ENCODE data around the gene ADCYAP1R1. TPM values are rescaled to one million over a fixed set of nuclear protein-coding genes. Genes with fewer than 3 reads are reported as not detected.

ADCYAP1R1 gene
- polyA plus RNA-seq, 4 donors: under 0.01 to 4.4 (median 0.84) TPM; not detected in 1

DNA sequence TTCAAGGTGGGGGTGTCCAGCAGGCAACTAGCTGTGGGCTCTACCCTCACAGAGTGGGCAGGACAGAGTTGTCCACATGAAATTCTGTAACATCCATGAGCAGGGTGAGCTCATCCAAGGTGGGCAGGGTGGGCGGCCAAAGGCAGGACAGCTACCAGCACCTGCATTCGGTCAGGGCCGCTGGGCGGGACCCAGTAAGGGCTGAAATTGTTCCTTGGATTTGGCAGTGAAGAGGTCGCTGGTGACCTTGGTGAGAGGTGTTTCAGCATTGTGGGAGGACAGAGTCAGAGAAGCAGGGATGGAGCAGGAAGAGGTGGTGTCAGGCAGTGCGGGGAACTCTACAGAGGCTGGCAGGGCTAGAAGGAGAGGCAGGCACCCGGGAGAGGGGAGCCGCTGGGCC is 23.9 kb downstream of the ADCYAP1R1 start:
- H3K4me1 ChIP-seq (ENCODE audit: control insufficient read depth in 3 of 3, insufficient read depth in 2 of 3, low read depth in 1 of 3, low read length in 2 of 3): no peaks in the 10 kb centered on the region
- no peaks in the 10 kb centered on the region for H3K9me3 ChIP-seq (ENCODE audit: control insufficient read depth in 2 of 2, insufficient read depth in 1 of 2, low read depth in 1 of 2, low read length in 1 of 2)
- FAIRE-seq: no peak
- no peak for DNase-seq
- H3K4me3 ChIP-seq (ENCODE audit: low read depth in 1 of 3, low read length in 3 of 3): no peak overlapping the region
- no peak overlapping the region for H3K27ac ChIP-seq (ENCODE audit: low read depth in 1 of 3, low read length in 2 of 3)
- H3K36me3 ChIP-seq (ENCODE audit: control insufficient read depth in 3 of 3, insufficient read depth in 2 of 3, low read depth in 1 of 3, low read length in 3 of 3): no peaks in the 10 kb centered on the region
- peaks cover 0 to 8% (median 0%) of the 10 kb centered on the region in 3 donors for H3K27me3 ChIP-seq (ENCODE audit: control insufficient read depth in 3 of 3, insufficient read depth in 3 of 3, low read length in 3 of 3)
- WGBS, 3 donors: 79 to 89% (median 85%) methylated on average over 8 of the region's 8 CpGs

DNA sequence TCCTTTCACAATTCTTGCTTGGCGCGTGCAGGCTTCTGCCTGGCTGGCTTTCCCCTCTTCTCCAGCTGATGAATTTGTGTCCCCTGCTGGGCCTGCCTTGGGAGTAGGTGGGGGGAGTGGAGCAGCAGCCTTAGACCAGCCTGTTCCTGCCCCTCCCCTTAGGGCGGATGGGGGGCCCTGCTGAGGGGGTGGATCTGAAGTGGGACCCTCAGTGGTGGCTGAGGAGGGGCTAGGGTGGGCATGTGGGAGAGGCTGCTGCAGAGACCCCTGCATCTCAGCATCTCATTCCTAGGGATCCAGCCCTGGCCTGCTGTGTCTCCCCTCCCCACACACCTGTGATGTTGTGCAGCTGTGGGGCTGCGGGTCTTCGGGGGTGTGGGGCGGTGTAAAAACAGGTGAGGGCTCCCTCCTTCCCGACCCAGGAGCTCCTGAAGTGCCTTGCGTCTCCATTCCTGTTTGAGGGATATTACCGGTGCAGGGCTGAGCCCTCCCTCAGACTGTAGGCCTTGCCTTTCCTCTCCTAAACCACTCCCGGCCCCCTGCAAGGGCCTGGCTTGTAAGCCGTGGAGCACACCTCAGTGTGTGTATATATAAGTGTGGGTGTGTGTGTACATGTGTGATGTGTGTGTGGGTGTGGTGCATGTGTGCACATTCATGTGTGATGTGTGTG is 24.7 kb downstream of the ADCYAP1R1 start:
- H3K4me3 ChIP-seq (ENCODE audit: low read depth in 1 of 3, low read length in 3 of 3): no peak overlapping the region
- no peak overlapping the region for H3K27ac ChIP-seq (ENCODE audit: low read depth in 1 of 3, low read length in 2 of 3)
- no peak for DNase-seq
- no peaks in the 10 kb centered on the region for H3K4me1 ChIP-seq (ENCODE audit: control insufficient read depth in 3 of 3, insufficient read depth in 2 of 3, low read depth in 1 of 3, low read length in 2 of 3)
- no peak for FAIRE-seq
- no peaks in the 10 kb centered on the region for H3K9me3 ChIP-seq (ENCODE audit: control insufficient read depth in 2 of 2, insufficient read depth in 1 of 2, low read depth in 1 of 2, low read length in 1 of 2)
- no peaks in the 10 kb centered on the region for H3K36me3 ChIP-seq (ENCODE audit: control insufficient read depth in 3 of 3, insufficient read depth in 2 of 3, low read depth in 1 of 3, low read length in 3 of 3)
- H3K27me3 ChIP-seq (ENCODE audit: control insufficient read depth in 3 of 3, insufficient read depth in 3 of 3, low read length in 3 of 3): peaks cover 0 to 8% (median 0%) of the 10 kb centered on the region in 3 donors
- WGBS, 3 donors: 63 to 84% (median 82%) methylated on average over 11 of the region's 11 CpGs

DNA sequence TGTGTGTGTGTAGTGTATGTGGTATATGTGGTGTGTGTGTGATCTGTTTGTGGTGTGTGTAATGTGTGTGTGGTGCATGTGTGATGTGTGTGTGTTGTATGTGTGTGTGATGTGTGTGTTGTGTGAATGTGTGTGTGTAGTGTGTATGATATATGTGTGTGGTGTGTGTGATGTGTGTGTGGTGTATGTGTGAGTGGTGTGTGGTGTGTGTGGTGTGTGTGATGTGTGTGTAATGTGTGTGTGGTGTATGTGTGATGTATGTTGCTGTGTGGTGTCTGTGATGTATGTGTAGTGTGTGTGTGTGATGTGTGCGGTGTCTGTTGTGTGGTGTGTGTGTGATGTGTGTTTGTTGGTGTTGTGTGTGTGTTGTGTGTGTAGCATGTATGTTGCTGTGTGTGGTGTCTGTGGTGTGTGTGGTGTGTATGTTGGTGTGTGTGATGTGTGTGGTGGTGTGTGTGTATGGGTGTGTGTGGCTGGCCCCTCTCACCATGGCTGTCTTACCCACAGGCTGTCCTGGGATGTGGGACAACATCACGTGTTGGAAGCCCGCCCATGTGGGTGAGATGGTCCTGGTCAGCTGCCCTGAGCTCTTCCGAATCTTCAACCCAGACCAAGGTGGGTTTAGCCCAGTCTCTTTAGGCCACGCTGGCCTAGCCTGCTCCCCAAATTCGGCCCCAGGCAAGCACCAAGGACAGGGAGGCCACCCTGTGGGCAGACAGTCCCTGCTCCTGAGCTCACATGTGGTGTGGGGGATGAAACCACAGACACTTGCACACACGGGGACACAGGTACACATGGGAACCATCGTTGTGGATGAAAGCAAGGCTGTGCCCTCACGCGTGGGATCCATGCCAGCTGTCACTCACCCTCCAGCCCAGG is 25.6 kb downstream of the ADCYAP1R1 start:
- Histone ChIP-seq H3K9me3 (ENCODE audit: control insufficient read depth in 2 of 2, insufficient read depth in 1 of 2, low read depth in 1 of 2, low read length in 1 of 2) (no peaks in the 10 kb centered on the region), H3K4me1 (ENCODE audit: control insufficient read depth in 3 of 3, insufficient read depth in 2 of 3, low read depth in 1 of 3, low read length in 2 of 3) (no peaks in the 10 kb centered on the region), H3K36me3 (ENCODE audit: control insufficient read depth in 3 of 3, insufficient read depth in 2 of 3, low read depth in 1 of 3, low read length in 3 of 3) (no peaks in the 10 kb centered on the region), H3K27me3 (ENCODE audit: control insufficient read depth in 3 of 3, insufficient read depth in 3 of 3, low read length in 3 of 3) (peaks cover 0 to 8% (median 0%) of the 10 kb centered on the region in 3 donors), H3K27ac (ENCODE audit: low read depth in 1 of 3, low read length in 2 of 3) (no peak overlapping the region), H3K4me3 (ENCODE audit: low read depth in 1 of 3, low read length in 3 of 3) (no peak overlapping the region)
- 72 to 84% (median 73%) methylated on average over 10 of the region's 10 CpGs for WGBS, 3 donors
- no peak for DNase-seq
- no peak for FAIRE-seq

DNA sequence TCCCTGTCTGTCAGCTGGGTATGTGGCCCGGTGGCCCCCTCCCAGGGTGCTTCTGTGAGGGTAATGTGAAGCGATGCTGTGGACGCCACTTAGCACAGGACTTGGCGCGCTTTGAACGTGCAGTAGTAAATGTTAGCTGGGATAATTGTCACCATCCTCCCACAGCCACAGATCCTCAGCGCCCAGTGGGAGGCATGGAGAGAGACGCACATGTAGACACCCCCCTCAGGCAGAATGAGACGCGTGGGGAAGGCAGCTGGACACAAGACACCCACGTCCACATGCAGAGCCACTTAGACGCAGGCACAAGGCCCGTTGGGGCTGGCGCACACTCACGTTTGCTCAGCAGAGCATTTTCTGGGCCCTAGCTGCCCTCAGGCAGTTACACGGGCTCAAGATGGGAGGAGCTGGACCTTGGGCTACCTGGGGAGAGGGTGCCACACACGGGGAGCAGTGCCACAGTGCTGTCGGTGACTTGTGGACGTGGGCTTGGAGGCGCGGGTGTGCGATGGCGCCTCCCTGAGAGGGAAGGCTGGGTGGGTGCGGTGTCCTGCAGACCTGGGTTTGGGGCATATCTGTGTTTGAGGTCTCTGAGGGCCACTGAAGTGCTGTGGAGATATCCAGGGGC is 26.4 kb downstream of the ADCYAP1R1 start:
- no peak overlapping the region for H3K27ac ChIP-seq (ENCODE audit: low read depth in 1 of 3, low read length in 2 of 3)
- no peaks in the 10 kb centered on the region for H3K36me3 ChIP-seq (ENCODE audit: control insufficient read depth in 3 of 3, insufficient read depth in 2 of 3, low read depth in 1 of 3, low read length in 3 of 3)
- H3K4me1 ChIP-seq (ENCODE audit: control insufficient read depth in 3 of 3, insufficient read depth in 2 of 3, low read depth in 1 of 3, low read length in 2 of 3): no peaks in the 10 kb centered on the region
- H3K9me3 ChIP-seq (ENCODE audit: control insufficient read depth in 2 of 2, insufficient read depth in 1 of 2, low read depth in 1 of 2, low read length in 1 of 2): no peaks in the 10 kb centered on the region
- H3K27me3 ChIP-seq (ENCODE audit: control insufficient read depth in 3 of 3, insufficient read depth in 3 of 3, low read length in 3 of 3): peaks cover 0 to 8% (median 0%) of the 10 kb centered on the region in 3 donors
- H3K4me3 ChIP-seq (ENCODE audit: low read depth in 1 of 3, low read length in 3 of 3): no peak overlapping the region
- FAIRE-seq (no peak), DNase-seq (no peak)
- 82 to 89% (median 83%) methylated on average over 24 of the region's 24 CpGs for WGBS, 3 donors

DNA sequence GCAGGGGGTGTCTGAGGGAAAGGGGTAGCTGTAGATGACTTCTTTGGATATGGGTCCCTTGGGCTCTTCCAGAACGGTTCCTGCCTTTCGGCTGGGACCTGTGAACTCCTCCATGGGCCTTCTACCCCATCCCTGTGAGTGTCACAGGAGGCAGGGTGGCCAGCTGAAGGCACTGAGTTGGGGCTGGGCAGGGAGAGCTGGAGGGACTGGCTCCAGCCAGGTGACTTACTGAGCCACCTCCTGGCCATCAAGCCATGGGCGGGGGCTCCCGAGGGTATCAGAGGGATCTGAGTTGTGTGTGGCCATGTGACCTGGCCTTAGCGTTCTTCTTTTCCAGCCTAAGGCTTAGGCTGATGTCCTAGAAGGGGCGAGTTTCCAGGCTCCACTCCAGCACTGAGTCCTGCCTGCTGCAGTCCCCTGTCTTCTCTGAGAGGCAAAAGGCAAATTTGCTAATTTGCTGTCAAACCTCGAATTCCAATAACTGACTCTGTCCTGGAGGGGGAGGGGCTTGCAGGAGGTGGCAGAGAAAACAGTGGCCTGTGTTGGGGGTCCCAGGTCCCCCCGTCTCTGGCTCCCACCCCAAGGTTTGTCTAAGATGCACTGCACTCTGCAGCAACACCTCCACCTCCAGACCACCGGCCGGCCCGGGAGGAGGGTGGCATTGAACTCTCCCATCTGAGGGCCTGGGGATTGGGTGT is 27.2 kb downstream of the ADCYAP1R1 start:
- peaks cover 0 to 8% (median 0%) of the 10 kb centered on the region in 3 donors for H3K27me3 ChIP-seq (ENCODE audit: control insufficient read depth in 3 of 3, insufficient read depth in 3 of 3, low read length in 3 of 3)
- H3K4me3 ChIP-seq (ENCODE audit: low read depth in 1 of 3, low read length in 3 of 3): no peak overlapping the region
- DNase-seq: no peak
- no peaks in the 10 kb centered on the region for H3K9me3 ChIP-seq (ENCODE audit: control insufficient read depth in 2 of 2, insufficient read depth in 1 of 2, low read depth in 1 of 2, low read length in 1 of 2)
- H3K4me1 ChIP-seq (ENCODE audit: control insufficient read depth in 3 of 3, insufficient read depth in 2 of 3, low read depth in 1 of 3, low read length in 2 of 3): no peaks in the 10 kb centered on the region
- H3K27ac ChIP-seq (ENCODE audit: low read depth in 1 of 3, low read length in 2 of 3): no peak overlapping the region
- FAIRE-seq: no peak
- WGBS, 3 donors: 41 to 65% (median 45%) methylated on average over 11 of the region's 11 CpGs
- H3K36me3 ChIP-seq (ENCODE audit: control insufficient read depth in 3 of 3, insufficient read depth in 2 of 3, low read depth in 1 of 3, low read length in 3 of 3): no peaks in the 10 kb centered on the region

DNA sequence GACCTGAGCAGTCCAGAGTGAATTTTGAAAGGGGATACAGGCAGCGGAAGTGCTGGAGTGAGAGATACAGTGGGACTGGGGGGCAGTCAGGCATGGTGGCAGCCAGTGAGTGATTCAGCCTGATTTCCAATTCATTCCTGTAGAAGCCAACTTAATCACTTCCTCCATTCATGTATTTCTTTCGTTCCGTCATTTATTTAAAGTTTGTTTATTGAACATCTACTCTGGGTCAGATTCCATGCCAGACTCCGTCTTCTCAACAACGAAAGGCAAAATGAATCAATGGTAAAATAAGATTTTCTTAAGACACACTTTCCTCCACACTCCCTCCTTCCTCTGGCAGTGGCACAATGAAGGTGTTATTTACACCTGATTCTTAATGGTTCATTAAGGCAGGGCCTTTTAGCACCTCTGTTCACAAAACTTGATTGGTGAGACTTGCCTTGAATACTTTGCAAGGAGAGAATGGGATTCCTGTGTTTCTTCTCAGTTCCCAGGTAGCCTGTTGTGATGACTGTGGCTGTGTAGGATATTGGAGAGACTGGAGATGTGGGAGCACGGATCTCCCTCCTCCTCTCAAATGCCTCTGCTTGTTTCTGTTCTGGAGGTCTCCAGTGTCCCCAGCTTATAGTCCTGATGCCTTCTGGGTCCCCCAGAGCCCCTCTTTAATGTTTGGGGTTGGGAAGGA is 27.9 kb downstream of the ADCYAP1R1 start:
- H3K27me3 ChIP-seq (ENCODE audit: control insufficient read depth in 3 of 3, insufficient read depth in 3 of 3, low read length in 3 of 3): peaks cover 0 to 8% (median 0%) of the 10 kb centered on the region in 3 donors
- WGBS, 3 donors: 50 to 61% (median 57%) methylated on average over 6 of the region's 6 CpGs
- H3K4me1 ChIP-seq (ENCODE audit: control insufficient read depth in 3 of 3, insufficient read depth in 2 of 3, low read depth in 1 of 3, low read length in 2 of 3): no peaks in the 10 kb centered on the region
- H3K27ac ChIP-seq (ENCODE audit: low read depth in 1 of 3, low read length in 2 of 3): no peak overlapping the region
- DNase-seq: no peak
- H3K9me3 ChIP-seq (ENCODE audit: control insufficient read depth in 2 of 2, insufficient read depth in 1 of 2, low read depth in 1 of 2, low read length in 1 of 2): no peaks in the 10 kb centered on the region
- no peak overlapping the region for H3K4me3 ChIP-seq (ENCODE audit: low read depth in 1 of 3, low read length in 3 of 3)
- H3K36me3 ChIP-seq (ENCODE audit: control insufficient read depth in 3 of 3, insufficient read depth in 2 of 3, low read depth in 1 of 3, low read length in 3 of 3): no peaks in the 10 kb centered on the region
- no peak for FAIRE-seq

- no peak overlapping the region for H3K27ac ChIP-seq (ENCODE audit: low read depth in 1 of 3, low read length in 2 of 3)
- no peaks in the 10 kb centered on the region for H3K4me1 ChIP-seq (ENCODE audit: control insufficient read depth in 3 of 3, insufficient read depth in 2 of 3, low read depth in 1 of 3, low read length in 2 of 3)
- 44 to 73% (median 58%) methylated on average over 6 of the region's 6 CpGs for WGBS, 3 donors
- no peaks in the 10 kb centered on the region for H3K36me3 ChIP-seq (ENCODE audit: control insufficient read depth in 3 of 3, insufficient read depth in 2 of 3, low read depth in 1 of 3, low read length in 3 of 3)
- DNase-seq (no peak), FAIRE-seq (no peak)
- peaks cover 0 to 8% (median 0%) of the 10 kb centered on the region in 3 donors for H3K27me3 ChIP-seq (ENCODE audit: control insufficient read depth in 3 of 3, insufficient read depth in 3 of 3, low read length in 3 of 3)
- H3K4me3 ChIP-seq (ENCODE audit: low read depth in 1 of 3, low read length in 3 of 3): no peak overlapping the region
- H3K9me3 ChIP-seq (ENCODE audit: control insufficient read depth in 2 of 2, insufficient read depth in 1 of 2, low read depth in 1 of 2, low read length in 1 of 2): no peaks in the 10 kb centered on the region
Observed at GRCh38 chr7:31080763-31081162, 28.7 kb downstream of the ADCYAP1R1 start.

Data from small intestine (tissue), 7 donors.